Measurements from ENCODE around the gene RFESD.

GRCh38 chr5:95620030-95620869 lies 26.3 kb upstream of the RFESD start, which contains the start of gene GPR150:
- TF ChIP-seq CTCF (IDR thresholded peaks at IDR 0.05), result no peak
- no peak for TF ChIP-seq POLR2A (IDR thresholded peaks at IDR 0.05)
